ENCODE data around the gene VWA3A.
"Not testable (repeated sequence)": the region's sequence is repeated elsewhere in the genome, so short reads cannot be mapped to it uniquely, and the experiment has no call there.

The VWA3A gene, protein sequence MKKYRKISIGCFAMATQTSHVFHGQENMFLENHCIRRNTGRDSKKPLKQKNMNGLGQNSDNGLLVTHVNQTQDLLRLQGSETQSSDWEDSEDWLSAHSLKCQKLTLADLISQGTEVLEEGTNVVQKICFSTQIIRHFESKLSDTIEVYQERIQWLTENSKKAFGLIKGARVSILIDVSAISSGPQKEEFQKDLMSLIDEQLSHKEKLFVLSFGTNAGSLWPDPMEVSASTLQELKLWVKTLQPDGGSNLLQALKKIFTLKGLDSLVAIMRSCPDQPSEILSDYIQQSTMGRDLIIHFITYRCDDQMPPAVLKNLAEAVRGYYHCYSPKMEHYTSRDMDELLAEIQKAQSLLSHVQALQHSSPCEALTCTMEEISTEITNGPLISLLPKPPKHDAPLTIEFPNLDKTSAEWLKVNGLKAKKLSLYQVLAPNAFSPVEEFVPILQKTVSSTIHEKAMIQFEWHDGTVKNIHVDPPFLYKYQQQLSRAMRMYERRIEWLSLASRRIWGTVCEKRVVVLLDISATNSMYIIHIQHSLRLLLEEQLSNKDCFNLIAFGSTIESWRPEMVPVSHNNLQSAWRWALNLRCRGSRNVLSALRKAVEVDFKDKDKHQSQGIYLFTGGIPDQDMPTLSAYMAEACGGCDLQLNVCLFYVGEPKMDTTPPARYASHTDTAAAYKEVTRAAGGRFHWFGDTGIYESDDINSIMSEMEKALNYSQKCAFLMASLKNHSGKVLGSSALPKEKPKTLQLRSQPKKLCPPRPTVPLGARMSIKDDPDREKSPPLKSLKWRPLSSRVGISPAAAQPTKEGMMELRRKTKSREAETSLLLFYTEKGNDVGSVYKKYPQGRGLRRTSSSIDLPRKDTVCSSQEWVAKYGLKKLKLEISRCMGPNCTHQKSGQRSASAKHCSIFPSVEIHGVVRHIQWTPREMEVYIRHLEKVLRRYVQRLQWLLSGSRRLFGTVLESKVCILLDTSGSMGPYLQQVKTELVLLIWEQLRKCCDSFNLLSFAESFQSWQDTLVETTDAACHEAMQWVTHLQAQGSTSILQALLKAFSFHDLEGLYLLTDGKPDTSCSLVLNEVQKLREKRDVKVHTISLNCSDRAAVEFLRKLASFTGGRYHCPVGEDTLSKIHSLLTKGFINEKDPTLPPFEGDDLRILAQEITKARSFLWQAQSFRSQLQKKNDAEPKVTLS

DNA sequence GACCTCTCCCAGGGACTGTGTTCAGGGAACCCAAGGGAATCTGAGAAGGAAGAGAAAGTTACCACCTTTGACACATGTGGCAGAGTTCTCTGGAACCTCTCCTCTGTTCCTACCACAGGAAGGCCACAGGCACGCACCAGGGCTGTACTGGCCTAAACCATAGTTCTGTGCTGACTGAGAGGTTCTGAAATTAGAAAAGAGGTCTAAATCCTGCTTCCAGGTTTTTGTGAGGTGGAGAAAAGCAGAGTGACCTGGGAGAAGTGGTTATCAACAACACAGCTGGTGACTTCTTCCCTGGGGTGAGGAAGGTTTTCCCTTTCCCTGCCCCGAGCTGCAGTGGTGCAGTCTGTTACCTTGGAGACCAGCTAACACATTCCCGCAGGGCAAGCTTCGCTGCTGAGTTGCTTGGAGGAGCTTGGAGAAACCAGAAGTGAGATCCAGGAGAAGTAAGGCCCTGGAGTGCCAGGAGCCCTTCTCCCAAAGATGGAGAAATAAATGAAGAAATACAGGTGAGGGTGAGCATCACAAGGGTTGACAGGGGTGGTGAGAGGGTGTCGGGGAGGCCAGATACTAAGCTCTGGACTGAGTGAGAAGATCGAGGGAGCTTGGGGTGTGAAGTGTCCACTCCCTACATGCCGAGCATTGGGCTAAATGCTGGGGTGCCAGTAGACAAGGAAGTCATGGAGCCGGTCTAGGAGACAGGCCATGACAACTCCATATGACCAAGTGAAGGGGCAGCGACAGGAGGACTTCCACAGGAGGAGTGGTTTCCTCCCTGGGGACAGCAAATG lies at the start of gene VWA3A:
VWA3A (plus strand) TSS at position 399 of the 791 bp plus-strand sequence; CDS start at position 496, 97 bp downstream.
- DNase-seq: peak; percentile 31

DNA sequence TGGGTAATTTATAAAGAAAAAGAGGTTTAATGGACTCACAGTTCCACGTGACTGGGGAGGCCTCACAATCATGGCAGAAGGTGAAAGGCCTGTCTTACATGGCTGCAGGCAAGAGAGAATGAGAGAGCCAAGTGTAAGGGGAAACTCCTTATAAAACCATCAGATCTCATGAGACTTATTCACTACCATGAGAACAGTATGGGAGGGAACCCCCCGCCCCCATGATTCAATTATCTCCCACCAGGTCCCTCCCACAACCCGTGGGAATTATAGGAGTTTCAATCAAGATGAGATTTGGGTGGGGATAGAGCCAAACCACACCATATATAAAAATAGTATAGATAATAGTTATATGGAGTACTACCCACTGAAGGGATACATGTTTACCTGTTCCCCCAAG lies 48.5 kb upstream of the VWA3A start:
- not testable (repeated sequence) for DNase-seq

DNA sequence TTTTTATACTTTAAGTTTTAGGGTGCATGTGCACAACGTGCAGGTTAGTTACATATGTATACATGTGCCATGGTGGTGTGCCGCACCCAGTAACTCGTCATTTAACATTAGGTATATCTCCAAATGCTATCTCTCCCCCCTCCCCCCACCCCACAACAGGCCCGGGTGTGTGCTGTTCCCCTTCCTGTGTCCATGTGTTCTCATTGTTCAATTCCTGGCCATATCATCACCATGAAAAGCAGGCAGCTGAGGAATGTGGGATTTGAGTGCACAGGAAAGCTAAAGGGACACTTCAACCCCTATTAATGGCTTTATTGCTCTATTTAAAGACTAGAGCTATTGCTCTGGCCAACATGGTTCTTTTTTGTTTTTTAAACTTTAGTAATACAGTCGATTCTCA lies 46.5 kb upstream of the VWA3A start:
- not testable (repeated sequence) for DNase-seq

DNA sequence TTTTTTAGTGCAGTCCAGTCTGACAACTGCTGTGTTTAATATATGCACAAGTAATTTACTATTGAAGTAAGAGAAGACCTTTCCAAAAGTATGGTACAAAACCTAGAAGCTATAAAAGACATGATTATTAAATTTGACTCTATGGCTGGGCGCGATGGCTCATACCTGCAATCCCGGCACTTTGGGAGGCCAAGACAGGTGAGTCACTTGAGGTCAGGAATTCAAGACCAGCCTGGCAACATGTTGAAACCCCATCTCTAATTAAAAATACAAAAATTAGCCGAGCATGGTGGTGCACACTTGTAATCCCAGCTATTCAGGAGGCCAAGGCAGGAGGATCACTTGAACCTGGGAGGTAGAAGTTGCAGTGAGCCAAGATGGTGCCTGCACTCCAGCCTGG lies 41.4 kb upstream of the VWA3A start:
- DNase-seq: no peak

DNA sequence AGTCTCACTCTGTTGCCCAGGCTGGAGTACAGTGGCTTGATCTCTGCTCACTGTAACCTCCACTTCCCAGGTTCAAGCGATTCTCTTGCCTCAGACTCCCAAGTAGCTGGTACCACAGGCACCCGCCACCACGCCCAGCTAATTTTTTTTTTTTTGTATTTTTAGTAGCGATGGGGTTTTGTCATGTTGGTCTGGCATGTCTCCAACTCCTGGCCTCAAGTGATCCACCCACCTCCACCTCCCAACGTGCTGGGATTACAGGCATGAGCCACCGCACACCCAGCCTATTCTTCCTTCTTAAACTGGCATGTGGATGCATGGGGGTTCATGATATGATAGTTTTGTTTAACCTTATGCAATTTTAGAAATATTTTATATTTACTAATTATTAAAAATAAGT lies 39.4 kb upstream of the VWA3A start:
- DNase-seq: no peak

DNA sequence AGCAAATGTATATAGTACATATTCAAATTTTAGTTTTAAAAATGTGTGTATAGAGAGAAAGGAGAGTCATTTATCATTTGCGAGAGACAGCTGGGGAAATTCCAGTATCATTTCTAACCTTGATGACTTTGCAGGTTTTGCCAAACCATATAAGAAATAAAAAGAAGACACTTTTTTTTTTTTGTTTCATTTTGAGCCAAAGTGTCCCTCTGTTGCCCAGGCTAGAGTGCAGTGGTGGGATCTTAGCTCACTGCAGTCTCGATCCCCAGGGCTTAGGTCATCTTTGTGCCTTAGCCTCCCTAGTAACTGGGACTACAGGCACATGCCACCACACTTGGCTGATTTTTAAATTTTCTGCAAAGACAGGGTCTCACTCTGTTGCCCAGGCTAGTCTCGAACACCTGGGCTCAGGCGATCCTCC lies 38.4 kb upstream of the VWA3A start:
- DNase-seq: no peak

DNA sequence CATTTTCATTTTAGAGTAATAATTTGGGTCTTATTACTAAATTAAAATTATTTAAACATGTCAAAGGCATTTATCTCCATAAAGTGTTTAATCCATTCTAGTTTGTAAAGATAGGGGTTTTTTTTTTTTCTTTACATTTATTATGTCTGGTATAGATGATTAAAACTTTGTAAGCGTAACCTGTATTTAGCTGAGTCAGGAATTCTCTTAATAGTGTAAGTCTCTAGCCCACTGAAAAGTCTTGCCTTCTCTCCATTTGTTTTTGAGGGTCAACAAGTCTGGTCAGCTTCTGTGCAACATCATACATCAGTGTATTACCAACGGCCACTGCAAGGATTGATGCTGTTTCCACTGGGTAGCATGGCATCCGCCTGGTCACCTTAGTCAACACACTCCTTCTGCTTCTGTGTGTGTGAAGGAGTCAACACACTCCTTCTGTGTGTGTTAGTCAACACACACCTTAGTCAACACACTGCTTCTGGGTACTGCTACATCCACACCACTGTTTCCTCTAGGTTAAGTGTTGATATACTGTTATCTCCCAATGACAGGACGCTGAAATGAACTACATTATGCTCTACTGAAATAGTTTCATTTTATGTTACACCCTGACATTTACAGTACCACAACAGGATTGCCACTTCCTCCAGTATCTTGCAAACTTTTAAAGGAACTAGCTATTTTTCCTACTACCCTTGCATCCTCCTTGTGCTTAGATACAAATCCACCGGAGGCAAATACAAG lies 37.3 kb upstream of the VWA3A start:
- DNase-seq: no peak

DNA sequence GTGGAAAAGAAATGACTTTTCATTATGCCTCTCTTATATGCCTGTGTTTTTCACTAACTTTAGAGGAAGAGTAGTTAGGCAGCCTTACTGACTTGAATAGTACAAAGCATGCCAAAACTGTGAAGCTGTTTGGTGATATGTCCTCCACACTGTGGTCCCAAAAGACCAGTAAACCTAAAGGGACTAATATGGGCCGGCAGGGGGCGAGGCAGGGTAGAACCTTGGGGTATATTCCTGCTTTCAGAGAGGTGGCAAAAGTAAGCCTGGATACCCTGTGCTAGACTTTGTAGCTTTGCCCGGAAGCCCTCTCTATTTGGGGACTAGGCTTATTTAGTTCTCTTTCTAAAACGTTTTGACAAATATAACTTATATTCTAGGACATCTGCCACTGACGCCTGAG lies 36.5 kb upstream of the VWA3A start:
- no peak for DNase-seq

DNA sequence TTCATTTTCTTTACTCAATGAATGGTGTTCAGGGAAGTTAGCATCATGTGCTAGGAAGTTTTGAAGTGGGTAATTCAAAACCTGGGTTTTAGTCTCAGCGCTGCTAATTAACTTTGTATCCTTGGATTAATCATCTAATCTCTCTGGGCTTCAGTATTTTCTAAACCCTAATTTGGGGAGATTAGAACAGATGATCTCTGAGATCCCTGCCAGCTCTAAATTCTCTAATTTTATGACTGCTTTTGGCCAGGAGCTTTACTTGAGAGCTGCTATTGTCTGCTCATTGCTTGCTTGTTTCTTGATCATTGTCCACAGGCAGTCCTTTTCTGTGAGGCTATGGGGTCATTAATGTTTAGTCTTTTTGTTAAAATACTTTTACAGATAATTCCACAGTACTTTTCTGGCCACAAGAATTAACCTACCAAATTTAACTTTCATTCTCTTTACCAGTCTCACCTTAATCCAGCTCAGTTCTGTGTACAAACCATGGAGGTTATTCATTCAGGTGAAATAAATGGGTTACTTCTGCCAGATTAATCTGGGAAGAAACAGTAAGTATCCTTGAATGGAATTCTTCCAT lies 28.4 kb upstream of the VWA3A start:
- no peak for DNase-seq

DNA sequence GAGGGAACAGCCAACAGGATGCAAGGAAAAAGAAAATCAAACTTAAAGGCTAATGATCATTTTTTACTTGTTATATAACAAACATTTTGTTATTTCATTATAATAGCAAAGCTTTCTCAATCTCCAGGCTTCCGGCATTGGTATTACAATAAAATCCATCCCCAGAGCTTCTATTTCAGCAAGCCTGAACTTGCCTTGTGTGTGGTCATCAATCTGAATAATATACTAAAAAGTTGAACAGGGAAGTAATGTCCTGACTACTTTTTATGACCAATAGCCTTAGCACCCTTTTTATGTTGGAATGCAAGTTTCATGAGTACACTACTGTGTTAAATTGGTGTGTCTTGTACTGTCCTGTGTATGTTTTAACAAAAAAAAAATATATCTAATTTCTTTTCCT lies 27.1 kb upstream of the VWA3A start:
- DNase-seq: no peak

DNA sequence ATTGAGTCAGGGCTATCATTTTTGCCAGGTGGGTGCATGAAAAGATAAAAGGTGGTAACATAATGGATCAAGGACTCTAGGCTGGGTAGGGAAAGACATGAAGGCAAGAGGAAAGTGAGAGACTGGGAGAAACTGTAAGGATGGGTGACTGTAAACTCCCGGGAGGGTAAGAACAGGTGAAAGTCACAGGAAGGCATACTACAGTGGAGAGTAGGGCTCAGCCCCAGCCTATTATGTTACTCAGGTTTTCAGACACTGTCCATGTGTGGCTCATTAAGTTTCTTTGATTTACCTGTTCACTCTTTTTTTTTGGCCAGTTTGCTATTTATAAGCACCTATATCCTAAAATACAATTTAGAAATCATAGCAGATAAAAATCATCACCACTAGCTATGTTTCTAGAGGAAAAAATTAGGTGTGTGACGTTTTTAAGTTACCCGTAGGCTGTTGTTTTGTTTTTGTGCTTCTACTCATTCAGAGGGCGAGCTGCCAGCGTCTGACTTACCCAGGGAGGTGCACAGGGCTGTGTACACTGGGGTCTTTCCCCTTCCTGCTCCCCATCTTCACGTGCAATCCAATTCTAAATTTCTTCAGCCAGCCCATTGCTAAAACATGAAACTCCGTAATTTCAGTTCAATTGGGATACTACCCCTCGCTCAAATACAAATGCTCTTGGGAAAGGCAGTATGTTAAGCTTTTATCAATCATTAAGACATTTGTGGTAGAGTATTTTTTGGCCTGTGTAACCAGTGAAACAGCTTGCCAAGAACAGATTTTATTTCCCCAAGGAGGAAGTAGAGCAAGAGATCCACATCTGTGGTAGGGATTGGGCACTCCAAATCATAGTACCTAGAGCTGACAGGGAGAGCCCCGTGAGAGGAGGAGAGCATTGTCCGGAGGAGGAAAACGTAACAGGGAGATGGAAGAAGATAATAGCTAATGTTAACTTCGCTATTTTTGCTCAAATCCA lies 21.7 kb upstream of the VWA3A start:
- no peak for DNase-seq

DNA sequence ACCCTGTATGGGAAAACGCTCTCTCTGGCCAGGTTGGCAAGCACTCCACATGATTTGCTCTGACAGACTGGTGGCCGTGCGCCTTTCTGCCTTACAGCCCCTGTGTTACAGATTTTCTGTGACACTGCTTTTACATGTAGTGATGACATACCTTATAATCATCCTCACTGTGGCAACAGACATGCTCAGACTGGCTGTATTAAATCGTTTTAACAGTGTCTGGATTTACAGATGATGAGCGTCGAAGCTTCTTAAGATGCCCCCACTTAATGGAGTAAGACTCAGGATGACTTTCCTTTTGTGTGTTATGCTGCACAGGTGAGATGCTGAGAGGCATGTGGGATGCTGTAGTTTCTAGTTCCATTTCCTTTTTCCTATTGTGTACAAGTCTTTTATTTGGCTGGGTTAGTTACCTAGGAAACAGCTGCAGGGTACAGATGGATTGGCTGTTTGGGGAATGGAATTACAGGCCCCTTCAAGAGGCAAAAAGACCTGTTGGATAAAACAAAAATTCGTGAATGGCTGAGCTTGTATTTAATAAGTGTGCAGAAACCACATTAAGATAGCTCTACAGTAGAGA lies 20.9 kb upstream of the VWA3A start:
- no peak for DNase-seq

DNA sequence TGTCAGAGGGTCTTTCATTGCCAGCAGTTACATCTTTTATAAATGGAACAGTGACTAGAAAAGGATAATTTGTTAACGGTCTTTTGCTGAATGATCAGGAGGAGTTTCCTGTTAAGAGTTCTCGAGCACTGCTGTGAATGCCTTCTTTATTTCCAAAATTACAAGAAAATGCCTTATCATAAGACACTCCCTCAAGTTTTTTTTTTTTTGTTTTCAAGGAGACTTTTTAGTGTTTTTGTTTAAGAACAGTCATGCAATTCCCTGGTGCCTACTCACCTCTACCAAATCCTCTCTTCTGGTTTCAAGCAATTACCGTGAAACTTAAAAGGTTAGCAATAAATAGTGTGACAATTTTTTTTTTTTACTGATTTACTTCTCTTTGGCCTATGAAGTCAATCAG lies 19.0 kb upstream of the VWA3A start:
- no peak for DNase-seq

DNA sequence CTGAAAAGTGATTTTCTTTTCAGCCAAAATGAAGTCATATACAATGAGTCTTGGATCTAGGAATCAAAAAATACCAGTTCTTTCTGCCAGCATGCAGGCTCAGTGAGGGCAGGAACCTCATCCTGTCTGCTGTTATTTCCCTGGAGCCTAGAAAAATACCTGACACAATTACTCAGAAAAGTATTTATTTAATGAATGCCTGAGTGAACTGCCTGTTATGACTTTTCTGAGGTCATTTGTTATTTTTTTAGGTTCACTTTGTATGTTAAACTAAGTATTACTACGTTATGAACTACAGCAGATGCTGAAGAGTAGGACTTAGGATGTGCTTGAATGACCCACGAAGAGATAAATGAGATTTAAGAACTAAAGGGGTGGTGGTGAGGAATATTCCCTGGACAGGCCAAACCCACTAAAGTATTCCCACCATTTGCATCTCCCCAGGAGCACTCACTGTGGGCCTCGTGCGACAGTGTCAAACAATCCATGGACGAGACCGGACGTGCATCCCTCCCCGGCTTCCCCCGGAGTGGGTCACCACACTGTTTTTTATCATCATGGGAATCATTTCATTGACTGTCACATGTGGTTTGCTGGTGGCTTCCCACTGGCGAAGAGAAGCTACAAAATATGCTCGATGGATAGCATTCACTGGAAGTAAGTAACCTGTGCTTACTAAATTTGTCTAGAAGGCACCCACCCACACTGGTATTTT lies 17.1 kb upstream of the VWA3A start:
- DNase-seq: no peak

DNA sequence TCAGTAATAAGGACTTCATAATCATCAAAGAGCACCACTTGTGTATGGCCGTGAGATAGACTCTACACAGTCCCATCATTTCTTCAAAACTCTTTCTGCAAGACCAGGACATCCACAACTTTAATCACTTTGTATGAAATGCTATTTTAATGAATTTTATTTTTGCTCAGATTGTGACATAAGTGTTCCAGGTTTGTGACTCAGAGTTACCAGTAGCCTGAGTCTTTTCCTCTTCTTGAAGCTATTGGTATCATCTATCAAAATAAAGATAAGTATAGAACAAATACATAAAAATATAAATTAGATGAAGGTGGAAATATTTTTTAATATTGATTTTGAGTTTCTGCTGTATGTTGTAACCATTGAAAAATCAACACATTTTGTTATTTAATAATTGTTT lies 16.6 kb upstream of the VWA3A start:
- DNase-seq: no peak

DNA sequence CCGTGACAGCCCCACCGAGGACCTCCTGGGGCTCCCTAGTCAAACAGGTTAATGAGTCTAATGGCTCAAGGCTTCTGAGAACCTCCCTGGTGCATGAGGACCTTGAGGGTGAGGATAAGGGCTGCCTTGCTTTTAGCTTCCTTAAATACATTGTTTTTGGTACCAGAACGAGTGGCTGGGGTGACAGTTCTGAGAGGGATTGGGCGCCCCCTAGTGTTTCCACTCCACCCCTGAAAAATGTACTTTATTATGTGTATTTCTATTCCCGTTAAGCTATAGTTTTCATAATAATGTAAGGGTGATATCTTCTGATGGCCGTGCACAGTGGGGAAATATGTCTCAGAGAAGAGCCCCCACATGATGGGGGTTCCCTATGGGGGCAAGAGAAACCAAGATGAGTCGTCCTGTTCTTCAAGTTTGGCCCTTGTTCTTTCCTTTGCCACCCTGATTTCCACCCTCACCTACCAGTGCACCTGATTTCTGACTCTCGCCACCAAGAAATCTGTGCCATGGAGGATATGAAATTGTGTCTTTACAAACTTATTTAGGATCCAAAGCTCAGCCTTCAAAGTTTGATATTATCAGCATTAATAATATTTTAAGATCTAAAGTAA lies 14.5 kb upstream of the VWA3A start:
- DNase-seq: peak; percentile 33

DNA sequence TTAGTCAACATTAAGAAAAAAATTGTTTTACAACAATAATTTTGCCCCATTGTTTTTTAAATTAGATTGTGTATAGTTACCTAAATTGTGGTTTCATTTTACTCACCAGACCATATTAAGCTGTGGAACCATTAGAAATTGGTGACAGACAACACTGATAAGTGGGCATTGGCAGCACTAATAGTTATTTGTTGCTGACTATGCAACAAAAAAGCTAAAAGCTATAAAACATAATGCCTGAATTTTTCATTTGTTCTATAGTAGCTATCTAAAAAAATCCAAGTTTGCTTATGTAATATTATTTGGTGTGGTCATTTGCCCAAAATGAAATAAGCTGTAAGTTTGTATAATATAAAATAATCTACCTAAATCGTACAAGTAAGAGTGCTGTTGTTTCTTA lies 13.7 kb upstream of the VWA3A start:
- DNase-seq: no peak

DNA sequence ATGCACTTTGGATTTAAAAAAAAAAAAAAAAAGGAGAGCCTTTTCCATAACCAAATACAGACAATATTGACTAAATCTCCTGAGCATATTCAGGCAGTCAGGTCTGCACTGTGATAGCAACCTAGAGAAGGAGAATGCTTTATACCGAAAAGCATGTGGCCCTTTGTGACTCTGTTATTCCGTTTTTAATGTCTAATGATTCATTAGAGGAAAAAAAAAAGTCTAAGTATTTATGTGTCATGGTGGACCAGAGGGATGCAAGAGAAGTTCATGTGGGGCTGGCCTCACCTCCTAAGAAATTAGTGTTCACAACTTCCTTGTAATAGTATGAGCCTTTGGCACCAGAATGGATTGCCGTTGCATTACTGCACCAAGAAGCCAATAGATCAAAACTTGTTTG lies 11.3 kb upstream of the VWA3A start:
- no peak for DNase-seq

DNA sequence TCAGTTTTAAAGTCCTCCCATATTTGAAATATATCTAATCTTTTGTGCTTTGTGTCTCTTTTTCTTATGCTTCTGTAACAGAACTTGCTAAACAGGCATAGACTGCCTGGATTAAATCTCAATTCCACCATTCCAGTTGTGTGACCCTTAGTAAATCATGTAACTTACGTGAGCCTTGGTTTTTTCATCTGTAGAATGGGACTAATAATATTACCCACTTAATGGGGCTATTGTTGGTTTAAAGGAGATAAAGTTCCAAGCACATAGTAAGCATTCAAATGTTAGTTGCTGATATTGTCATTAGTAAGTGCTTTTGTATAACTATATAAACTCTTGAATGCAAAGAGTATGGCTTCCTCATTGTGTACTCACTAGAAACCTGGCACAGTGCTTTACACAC lies 5.9 kb upstream of the VWA3A start:
- DNase-seq: no peak
